Neural progenitor cell (in vitro differentiated cells): ENCODE results near the gene RNF31.

Source experiments
- CTCF ChIP-seq: fragments of 200-600 bp; sonication (generic); IDR thresholded peaks from 2 replicates; pipeline ENCODE4 v1.5.1; 2017; ENCODE audit warnings: antibody characterized with exemption, mild to moderate bottlenecking
- EZH2 ChIP-seq: fragments of 200-600 bp; sonication (generic); IDR thresholded peaks from 2 replicates; pipeline ENCODE4 v1.6.1; 2017; ENCODE audit warnings: antibody characterized with exemption, mild to moderate bottlenecking, moderate library complexity
- EZH2phosphoT487 ChIP-seq: fragments of 200-600 bp; sonication (generic); IDR thresholded peaks from 2 replicates; pipeline ENCODE4 v1.6.1; 2017; ENCODE audit warnings: antibody characterized with exemption

- TF ChIP-seq EZH2 (no peak), EZH2phosphoT487 (no peak), CTCF (no peak)
Observed at GRCh38 chr14:24207625-24208024, 60.3 kb downstream of the RNF31 start.
